GM18867 (cell line): ENCODE results near the gene DLGAP1.
A peak's percentile ranks its signal among the peaks of the same experiment; 100 is the strongest.

ENCODE experiments used
- ATAC-seq: cut with Tn5 transposase; IDR thresholded peaks from one replicate; pipeline ENCODE4 v1.9.1; 2021; ENCODE audit warnings: mild to moderate bottlenecking, moderate library complexity; ENCODE audit not compliant: unreplicated experiment

The DLGAP1 gene

DNA sequence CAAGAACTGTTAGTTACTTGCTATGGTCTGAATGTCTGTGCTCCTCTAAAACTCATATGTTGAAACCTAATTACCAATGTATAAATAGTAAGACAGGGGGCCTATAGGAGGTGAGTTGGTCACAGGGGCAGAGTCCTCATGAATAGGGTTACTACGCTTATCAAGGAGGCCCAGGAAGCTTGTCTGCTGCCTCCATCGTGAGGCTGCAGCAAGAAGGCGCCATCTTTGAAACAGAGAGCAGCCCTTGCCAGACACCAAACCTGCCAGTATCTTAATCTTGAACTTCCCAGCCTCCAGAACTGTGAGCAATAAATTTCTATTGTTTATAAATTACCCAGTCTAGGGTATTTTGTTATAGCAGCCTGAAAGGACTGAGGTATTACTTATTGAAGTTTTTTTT lies 926.0 kb downstream of the DLGAP1 start:
- no peak for ATAC-seq

- no peak for ATAC-seq
These were observed 926.9 kb downstream of the DLGAP1 start for GRCh38 chr18:3528231-3528630.

- peak; percentile 53 for ATAC-seq
These were observed 928.4 kb downstream of the DLGAP1 start for GRCh38 chr18:3526421-3527354.

DNA sequence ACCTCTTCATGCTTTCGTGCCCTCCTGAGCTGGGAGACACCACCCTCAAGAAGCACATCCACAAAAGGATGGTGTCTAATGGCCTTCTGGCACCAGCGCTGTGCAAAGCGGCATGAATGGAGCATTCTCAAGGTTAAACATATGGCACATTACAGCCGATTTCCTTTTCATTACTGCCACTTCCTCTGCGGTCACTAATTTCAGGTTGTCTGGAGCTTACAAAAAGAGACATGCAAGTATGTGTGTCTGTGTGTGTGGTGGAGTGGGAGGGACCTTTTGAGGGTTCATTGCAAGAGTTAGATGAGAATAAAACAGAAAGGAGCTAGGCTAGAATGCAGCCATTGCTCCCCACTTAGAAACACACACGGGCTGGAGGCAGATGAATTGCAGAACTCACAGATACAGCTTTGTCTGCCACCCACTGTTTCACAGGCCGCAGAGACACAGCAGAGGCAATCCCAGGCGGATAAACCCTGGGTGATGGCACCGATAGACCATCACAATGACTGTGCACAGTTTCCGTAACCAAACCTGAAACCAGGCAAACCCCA lies 929.2 kb downstream of the DLGAP1 start:
- peak; percentile 81 for ATAC-seq

GRCh38 chr18:3524706-3525105 lies 930.4 kb downstream of the DLGAP1 start:
- ATAC-seq: no peak

GRCh38 chr18:3520230-3521085 lies 934.6 kb downstream of the DLGAP1 start:
- ATAC-seq: no peak

GRCh38 chr18:3514312-3515216 lies 940.5 kb downstream of the DLGAP1 start:
- ATAC-seq: no peak

- ATAC-seq: peak; percentile 60
These were observed 941.6 kb downstream of the DLGAP1 start for GRCh38 chr18:3513481-3513880.

DNA sequence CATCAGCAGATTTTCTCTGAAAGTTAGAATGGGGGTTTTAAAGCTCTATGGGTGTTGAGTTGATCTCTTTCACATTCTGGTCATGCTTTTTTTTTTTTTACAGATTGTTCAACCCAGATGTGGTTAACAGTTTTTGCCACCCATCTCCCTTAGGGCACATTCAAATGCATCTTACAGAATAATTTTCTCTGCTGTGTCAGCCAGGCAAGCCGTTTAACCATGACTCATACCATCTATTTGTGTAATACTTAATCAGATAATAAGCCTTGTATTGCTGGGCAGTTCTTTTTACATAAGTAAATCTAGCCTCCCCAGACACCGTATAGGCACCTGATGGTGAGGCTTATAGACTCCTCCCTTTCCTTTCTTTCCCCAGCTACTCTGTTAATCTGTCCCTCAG lies 943.1 kb downstream of the DLGAP1 start:
- peak; percentile 68 for ATAC-seq

- no peak for ATAC-seq
These were observed 944.2 kb downstream of the DLGAP1 start for GRCh38 chr18:3510896-3511295.

DNA sequence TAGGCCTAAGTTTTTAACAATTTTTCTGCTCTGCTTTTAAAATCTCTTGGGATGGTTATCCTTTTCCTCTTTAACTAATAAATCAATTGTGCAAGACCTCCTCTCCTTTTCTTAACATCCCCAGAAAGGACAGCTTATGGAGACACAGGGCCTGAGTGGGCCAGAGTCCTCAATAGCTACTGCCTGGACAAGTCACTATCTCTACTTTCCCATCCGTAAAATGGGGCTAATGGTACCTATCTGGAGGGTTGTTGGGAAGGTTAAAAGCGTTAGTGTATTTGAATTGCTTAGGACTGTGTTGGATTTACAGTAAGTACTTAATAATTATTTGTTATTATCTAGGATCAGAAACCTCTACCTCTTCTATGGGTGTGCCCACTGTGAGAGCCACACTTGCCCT lies 945.1 kb downstream of the DLGAP1 start:
- no peak for ATAC-seq

DNA sequence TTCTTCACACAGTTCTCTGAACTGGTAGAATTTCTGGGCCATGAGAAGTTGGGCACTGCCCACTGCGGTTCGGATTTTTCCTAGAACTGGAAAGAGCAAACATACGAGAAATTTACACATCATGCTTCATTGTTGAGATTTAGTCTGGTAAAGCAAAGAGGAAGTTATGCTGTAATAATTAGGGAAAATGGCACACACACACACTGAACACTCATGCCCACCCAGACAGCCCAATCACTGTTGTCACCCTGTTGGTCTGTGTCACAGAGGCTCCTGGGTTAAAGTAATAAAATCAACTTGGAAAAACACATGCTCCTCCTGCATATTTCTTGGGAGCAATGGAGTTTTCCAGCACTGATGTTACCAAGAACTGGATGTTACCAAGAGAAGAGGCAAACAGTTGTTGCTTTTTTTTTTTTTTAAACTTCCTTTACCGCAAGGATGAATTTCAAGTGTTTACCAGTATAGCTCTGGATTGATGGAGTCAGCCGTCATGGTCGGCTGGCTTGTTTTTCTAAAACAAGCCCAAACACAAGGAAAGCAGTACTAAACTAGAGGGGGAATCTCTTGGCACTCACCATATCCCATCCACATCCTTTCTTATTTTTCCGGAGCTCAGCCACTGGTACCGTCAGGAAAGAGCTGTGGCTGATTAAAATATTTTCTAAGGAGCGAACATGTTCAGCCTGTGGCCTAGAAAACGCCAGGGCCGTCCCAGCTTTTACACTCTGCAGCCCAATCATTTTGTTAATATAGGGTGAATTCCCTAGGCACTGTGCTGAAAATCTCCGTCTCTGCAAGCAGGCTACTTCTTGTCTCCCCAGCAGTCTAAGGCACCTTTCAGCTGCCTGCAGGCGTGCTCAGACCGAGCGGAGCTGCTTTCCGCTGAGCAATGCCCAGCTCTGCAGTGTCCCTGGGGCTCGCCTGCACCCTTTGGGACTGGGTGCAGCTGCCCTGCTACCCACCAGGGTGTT lies 946.2 kb downstream of the DLGAP1 start:
- ATAC-seq: no peak

- no peak for ATAC-seq
These were observed 950.5 kb downstream of the DLGAP1 start for GRCh38 chr18:3504637-3505036.

GRCh38 chr18:3502650-3503049 lies 952.5 kb downstream of the DLGAP1 start:
- ATAC-seq: no peak

DNA sequence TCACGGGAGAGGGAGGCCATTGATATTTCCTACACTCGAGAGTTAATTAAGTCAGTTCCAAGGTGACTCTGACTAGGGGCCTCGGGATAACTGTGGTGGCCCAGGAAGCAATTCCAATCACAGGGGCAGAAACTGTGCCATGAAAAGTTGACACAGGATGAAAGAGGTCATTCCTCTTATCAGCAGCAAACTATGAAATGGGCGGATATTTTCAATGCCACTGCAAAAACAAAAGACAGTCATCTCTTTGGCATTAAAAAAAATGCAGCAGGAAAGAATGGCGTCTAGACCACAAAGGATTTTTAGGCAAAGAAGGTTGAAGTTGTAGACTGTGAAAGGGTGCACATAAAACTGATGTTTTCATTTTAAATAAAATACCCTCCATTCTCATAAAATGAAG lies 955.1 kb downstream of the DLGAP1 start:
- ATAC-seq: no peak

DNA sequence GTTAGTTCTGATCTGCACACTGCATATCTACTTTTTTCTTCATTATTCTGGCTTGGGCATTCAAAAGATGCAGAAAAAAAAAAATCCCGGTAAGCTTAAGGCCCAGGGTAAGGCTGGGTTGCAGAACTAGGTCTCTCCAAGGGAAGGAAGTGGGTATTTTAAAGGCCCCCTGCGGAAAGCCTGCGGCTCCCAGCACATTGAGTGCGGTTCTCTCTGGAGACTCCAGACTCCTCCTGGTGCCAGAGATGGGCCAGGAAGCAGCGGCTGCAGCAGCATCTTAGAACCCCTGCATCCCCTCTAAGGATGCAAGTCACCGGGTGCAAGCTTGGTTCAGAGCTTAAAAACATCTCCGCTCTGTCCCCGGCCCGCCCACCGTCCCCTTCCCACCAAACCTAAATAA lies 955.6 kb downstream of the DLGAP1 start:
- no peak for ATAC-seq

DNA sequence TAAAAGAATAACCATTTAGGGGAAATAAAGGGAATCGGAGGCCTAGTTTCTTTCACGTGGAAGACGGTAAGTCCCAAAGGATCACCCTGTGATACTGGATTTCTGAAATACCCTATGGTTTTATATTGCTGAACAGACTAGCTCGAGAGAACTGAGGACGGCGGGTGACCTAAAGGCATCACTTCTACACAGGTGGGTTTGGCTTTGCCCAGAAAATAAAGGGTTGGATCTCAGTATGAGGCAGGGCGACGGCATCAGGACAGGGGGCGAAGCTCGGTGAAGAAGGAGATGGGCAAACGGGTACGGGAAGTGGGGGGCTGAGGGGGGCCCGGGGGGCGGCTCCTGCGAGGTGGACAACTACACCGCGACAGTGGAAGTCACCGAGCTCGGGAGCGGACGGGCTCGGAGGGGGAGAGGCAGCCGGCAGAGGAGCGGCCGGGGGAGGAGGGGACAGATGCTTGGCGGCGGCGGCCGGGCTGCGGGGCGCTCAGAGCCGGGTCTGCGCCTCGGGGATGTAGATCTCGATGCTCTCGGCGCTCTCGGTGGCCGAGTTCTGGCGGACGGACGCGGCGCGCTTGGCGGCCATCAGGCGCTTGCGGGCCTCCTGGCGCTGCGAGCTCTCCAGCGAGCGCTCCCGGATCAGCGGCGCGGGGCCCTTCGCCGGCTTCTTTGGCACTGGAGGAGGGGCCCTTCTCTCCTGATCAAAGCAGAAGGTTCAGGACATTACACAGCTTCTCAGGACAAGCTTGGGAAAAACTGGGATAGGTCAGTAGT lies 956.2 kb downstream of the DLGAP1 start:
- ATAC-seq: no peak

DNA sequence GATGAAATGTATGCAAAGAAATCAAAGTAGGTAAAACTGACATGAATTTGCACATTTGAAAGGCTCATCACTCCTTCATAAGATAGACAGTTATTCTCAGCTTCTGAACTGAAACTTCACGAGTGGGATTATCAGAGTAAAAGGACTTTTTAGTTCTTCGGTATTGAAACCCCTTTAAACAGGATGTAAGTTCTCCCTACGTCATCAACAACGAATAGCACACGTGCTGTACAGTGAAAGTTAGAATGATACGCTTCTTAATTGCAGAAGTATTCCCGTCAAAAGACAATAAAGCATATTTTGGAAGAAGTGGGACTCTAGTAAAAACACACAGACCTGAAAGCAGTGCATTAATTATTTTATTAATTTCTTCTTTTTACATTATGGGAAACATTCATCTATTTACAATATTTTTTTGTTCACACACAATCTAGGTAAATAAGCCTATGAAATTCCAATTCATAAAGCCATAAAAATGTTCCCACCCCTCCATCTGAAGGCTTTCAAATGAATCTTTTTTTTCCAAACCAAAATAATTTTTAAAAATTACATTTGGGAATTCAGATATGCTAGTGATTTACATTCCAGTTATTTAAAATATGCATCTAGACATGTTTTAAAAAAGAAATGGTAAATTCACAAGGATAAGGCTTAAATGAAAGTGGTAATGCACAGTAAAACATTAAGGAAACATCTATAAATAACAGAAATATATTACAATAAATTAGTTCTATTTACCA lies 959.2 kb downstream of the DLGAP1 start:
- ATAC-seq: no peak
